Calu3 (cell line): ENCODE results near the gene GRM7. TPM values are rescaled to one million over a fixed set of nuclear protein-coding genes. Genes with fewer than 3 reads are reported as not detected.

ENCODE experiments used
- BruUV-seq: library from RNA; stranded (reverse); fragments of 400-500 nt; replicated peaks from 2 replicates; lab custom pipeline; 2021; lab: Mats Ljungman, UMichigan
- CTCF ChIA-PET: fragments of 300-600 bp; sonication (Branson Sonifier 250); formaldehyde crosslinking; loops from one replicate; lab custom pipeline; 2022; ENCODE audit warnings: antibody characterized with exemption; lab: Charles Lee
- DNase-seq: peaks from one replicate; pipeline ENCODE4 v3.0.0; 2022
- H3K27ac Mint-ChIP-seq: one replicate; pipeline ENCODE4 v1.8.0; 2022; ENCODE audit warnings: mixed read lengths; ENCODE audit not compliant: unreplicated experiment
- H3K27me3 Mint-ChIP-seq: one replicate; pipeline ENCODE4 v1.8.0; 2022; ENCODE audit warnings: mixed read lengths; ENCODE audit not compliant: unreplicated experiment
- H3K36me3 Mint-ChIP-seq: one replicate; pipeline ENCODE4 v1.8.0; 2022; ENCODE audit warnings: mild to moderate bottlenecking, moderate library complexity, mixed read lengths; ENCODE audit not compliant: insufficient read depth, unreplicated experiment
- H3K4me1 Mint-ChIP-seq: one replicate; pipeline ENCODE4 v1.8.0; 2022; ENCODE audit warnings: mild to moderate bottlenecking, low read depth, mixed read lengths; ENCODE audit not compliant: unreplicated experiment
- H3K4me3 Mint-ChIP-seq: one replicate; pipeline ENCODE4 v1.8.0; 2022; ENCODE audit warnings: mild to moderate bottlenecking, low read depth, moderate library complexity, mixed read lengths; ENCODE audit not compliant: unreplicated experiment
- H3K9me3 Mint-ChIP-seq: one replicate; pipeline ENCODE4 v1.8.0; 2022; ENCODE audit warnings: low read depth, mixed read lengths; ENCODE audit not compliant: unreplicated experiment
- CTCF ChIP-seq: fragments of 200-600 bp; IDR thresholded peaks from one replicate; pipeline ENCODE4 v1.8.0; 2022; ENCODE audit warnings: antibody characterized with exemption; ENCODE audit not compliant: unreplicated experiment
- intact Hi-C: fragments of 100-400 bp; cut with micrococcal nuclease; formaldehyde crosslinking; loops from one replicate; pipeline ENCODE4 v1.10.0; 2022; ENCODE audit not compliant: unreplicated experiment
- total RNA-seq: library from RNA; stranded (reverse); gene quantifications from 2 replicates; pipeline ENCODE4 v1.2.3, GENCODE V29; 2022

GRM7 gene
- total RNA-seq, 1 experiment from 2014 or later, result not detected

DNA sequence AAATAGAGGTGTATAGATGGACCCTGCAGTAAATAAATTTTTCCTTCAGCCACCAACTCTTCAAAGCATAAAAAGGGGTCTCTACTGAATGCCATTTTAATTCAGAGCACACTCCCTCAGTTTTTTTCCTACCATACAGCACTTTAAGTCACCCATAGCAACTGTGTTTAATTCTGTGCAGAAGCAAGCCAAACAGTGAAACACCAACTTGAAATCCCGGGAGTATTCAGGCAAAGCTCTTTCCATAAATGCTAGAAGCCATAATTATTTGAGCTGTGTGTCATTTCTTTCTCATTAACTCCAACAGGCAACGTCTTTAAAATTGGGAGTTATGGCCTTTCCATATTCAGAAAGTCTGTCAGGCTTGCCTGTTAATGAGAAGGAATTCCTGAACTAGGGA is 562.1 kb downstream of the GRM7 start:
- H3K9me3 Mint-ChIP-seq, result peaks cover 3% of the 10 kb centered on the region
- DNase-seq, result no peak
- BruUV-seq, result no TSS peak
- no peaks in the 10 kb centered on the region for H3K36me3 Mint-ChIP-seq
- TF ChIP-seq CTCF, result no peak
- no peaks in the 10 kb centered on the region for H3K27me3 Mint-ChIP-seq
- CTCF ChIA-PET, result interaction anchor here (0.6 kb wide), 1 partner anchor 170 kb away, joined by 7 read pairs; no protein-coding TSS in a partner anchor
- H3K4me1 Mint-ChIP-seq, result no peaks in the 10 kb centered on the region
- no peak overlapping the region for H3K27ac Mint-ChIP-seq
- no peak overlapping the region for H3K4me3 Mint-ChIP-seq
- intact Hi-C loops, result no loop called here

GRCh38 chr3:7423995-7424394 is 563.1 kb downstream of the GRM7 start:
- TF ChIP-seq CTCF, result no peak
- Mint-ChIP-seq H3K9me3 (peaks cover 3% of the 10 kb centered on the region), H3K27ac (no peak overlapping the region), H3K36me3 (no peaks in the 10 kb centered on the region), H3K27me3 (no peaks in the 10 kb centered on the region), H3K4me1 (no peaks in the 10 kb centered on the region), H3K4me3 (no peak overlapping the region)
- CTCF ChIA-PET, result no interaction called here
- DNase-seq, result no peak
- no TSS peak for BruUV-seq
- intact Hi-C loops, result no loop called here

- H3K9me3 Mint-ChIP-seq, result peaks cover 8% of the 10 kb centered on the region
- no peak overlapping the region for H3K27ac Mint-ChIP-seq
- no peaks in the 10 kb centered on the region for H3K4me1 Mint-ChIP-seq
- no peaks in the 10 kb centered on the region for H3K27me3 Mint-ChIP-seq
- H3K36me3 Mint-ChIP-seq, result no peaks in the 10 kb centered on the region
- TF ChIP-seq CTCF, result no peak
- no peak for DNase-seq
- CTCF ChIA-PET, result no interaction called here
- no peak overlapping the region for H3K4me3 Mint-ChIP-seq
- intact Hi-C loops, result no loop called here
- BruUV-seq, result no TSS peak
Observed at GRCh38 chr3:7428206-7428718, 567.3 kb downstream of the GRM7 start.

DNA sequence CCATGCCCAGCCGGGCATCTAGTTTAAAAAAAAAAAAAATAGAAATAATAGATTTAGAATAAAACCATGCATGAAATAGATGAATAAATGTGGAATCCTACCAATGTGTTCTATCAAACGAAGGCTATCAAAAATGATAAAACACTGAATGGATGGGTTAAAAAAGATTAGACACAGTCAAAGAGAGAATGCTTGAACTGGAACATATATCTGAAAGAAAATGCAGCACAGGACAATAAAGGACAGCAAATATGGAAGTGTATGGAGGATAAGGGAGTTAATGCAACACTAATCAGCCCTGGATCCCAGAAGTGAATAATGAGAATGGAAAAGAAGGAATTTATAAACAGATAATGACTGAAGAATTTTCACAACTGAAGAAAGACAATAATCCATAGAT is 571.7 kb downstream of the GRM7 start:
- H3K4me3 Mint-ChIP-seq, result no peak overlapping the region
- intact Hi-C loops, result no loop called here
- CTCF ChIA-PET, result no interaction called here
- no TSS peak for BruUV-seq
- H3K4me1 Mint-ChIP-seq, result no peaks in the 10 kb centered on the region
- no peak overlapping the region for H3K27ac Mint-ChIP-seq
- no peak for DNase-seq
- TF ChIP-seq CTCF, result no peak
- H3K27me3 Mint-ChIP-seq, result no peaks in the 10 kb centered on the region
- no peaks in the 10 kb centered on the region for H3K36me3 Mint-ChIP-seq
- H3K9me3 Mint-ChIP-seq, result peaks cover 6% of the 10 kb centered on the region
